WTC11 (cell line): ENCODE results near the gene C14orf132. TPM values are rescaled to one million over a fixed set of nuclear protein-coding genes. Genes with fewer than 3 reads are reported as not detected.

ENCODE experiments used
- ATAC-seq: fragments of 200-7000 bp; cut with Tn5 transposase; 2 replicates; pipeline ENCODE4 v1.10.0; 2021; ENCODE audit warnings: mild to moderate bottlenecking, moderate library complexity
- CTCF ChIA-PET: fragments of 300-600 bp; sonication (Branson Sonifier 250); formaldehyde crosslinking; loops from one replicate; lab custom pipeline; 2021; ENCODE audit warnings: antibody characterized with exemption; lab: Charles Lee
- POLR2A ChIA-PET: fragments of 350-600 bp; sonication (Branson Sonifier 250); formaldehyde crosslinking; loops from one replicate; lab custom pipeline; 2021; ENCODE audit warnings: antibody characterized with exemption; lab: Charles Lee
- DNase-seq: peaks from one replicate; pipeline ENCODE4 v3.0.0; 2021; ENCODE audit warnings: low spot score
- H3K27ac Mint-ChIP-seq: 2 replicates; pipeline ENCODE4 v1.8.0; 2021; ENCODE audit warnings: mixed read lengths
- H3K27me3 Mint-ChIP-seq: 2 replicates; pipeline ENCODE4 v1.8.0; 2021; ENCODE audit warnings: low read depth, mild to moderate bottlenecking, moderate library complexity, mixed read lengths
- H3K36me3 Mint-ChIP-seq: 2 replicates; pipeline ENCODE4 v1.8.0; 2021; ENCODE audit warnings: mixed read lengths
- H3K4me1 Mint-ChIP-seq: 2 replicates; pipeline ENCODE4 v1.8.0; 2022; ENCODE audit warnings: mixed read lengths
- H3K4me3 Mint-ChIP-seq: 2 replicates; pipeline ENCODE4 v1.8.0; 2021; ENCODE audit warnings: mild to moderate bottlenecking, moderate library complexity, mixed read lengths
- H3K9me3 Mint-ChIP-seq: 2 replicates; pipeline ENCODE4 v1.8.0; 2021; ENCODE audit warnings: mixed read lengths
- CBFB ChIP-seq: sonication (generic); formaldehyde crosslinking; IDR thresholded peaks from 2 replicates; pipeline ENCODE4 v1.8.1; 2022; ENCODE audit warnings: mild to moderate bottlenecking, low read depth, missing genetic modification reagents
- CREB1 ChIP-seq: sonication (generic); formaldehyde crosslinking; IDR thresholded peaks from 2 replicates; pipeline ENCODE4 v1.8.0; 2023; ENCODE audit warnings: mild to moderate bottlenecking, missing genetic modification reagents
- CREM ChIP-seq: sonication (generic); formaldehyde crosslinking; IDR thresholded peaks from 2 replicates; pipeline ENCODE4 v1.8.1; 2022; ENCODE audit warnings: mild to moderate bottlenecking, missing genetic modification reagents, moderate library complexity
- E2F1 ChIP-seq: sonication (generic); formaldehyde crosslinking; IDR thresholded peaks from 2 replicates; pipeline ENCODE4 v1.8.0; 2022; ENCODE audit warnings: mild to moderate bottlenecking, missing genetic modification reagents
- FOXK1 ChIP-seq: sonication (generic); formaldehyde crosslinking; IDR thresholded peaks from 2 replicates; pipeline ENCODE4 v1.8.0; 2022; ENCODE audit warnings: mild to moderate bottlenecking, moderate library complexity, missing genetic modification reagents
- FOXP1 ChIP-seq: sonication (generic); formaldehyde crosslinking; IDR thresholded peaks from 2 replicates; pipeline ENCODE4 v1.8.0; 2022; ENCODE audit warnings: missing genetic modification reagents, mild to moderate bottlenecking, moderate library complexity, borderline replicate concordance
- MAX ChIP-seq: sonication (generic); formaldehyde crosslinking; IDR thresholded peaks from 2 replicates; pipeline ENCODE4 v1.8.0; 2022; ENCODE audit warnings: mild to moderate bottlenecking, missing genetic modification reagents
- MYBL2 ChIP-seq: sonication (generic); formaldehyde crosslinking; IDR thresholded peaks from 2 replicates; pipeline ENCODE4 v1.8.1; 2023; ENCODE audit warnings: mild to moderate bottlenecking, moderate library complexity, missing genetic modification reagents
- NFE2L1 ChIP-seq: sonication (generic); formaldehyde crosslinking; IDR thresholded peaks from 2 replicates; pipeline ENCODE4 v1.8.1; 2023; ENCODE audit warnings: missing genetic modification reagents
- NFYB ChIP-seq: sonication (generic); formaldehyde crosslinking; conservative IDR thresholded peaks from 2 replicates; pipeline ENCODE4 v1.8.0; 2022; ENCODE audit warnings: low read depth, missing genetic modification reagents
- RELA ChIP-seq: sonication (generic); formaldehyde crosslinking; IDR thresholded peaks from 2 replicates; pipeline ENCODE4 v1.8.1; 2022; ENCODE audit warnings: missing genetic modification reagents, mild to moderate bottlenecking, borderline replicate concordance
- SMAD4 ChIP-seq: sonication (generic); formaldehyde crosslinking; IDR thresholded peaks from 2 replicates; pipeline ENCODE4 v1.8.0; 2022; ENCODE audit warnings: mild to moderate bottlenecking, missing genetic modification reagents
- SOX15 ChIP-seq: fragments of 250-450 bp; sonication (Bioruptor Pico); IDR thresholded peaks from 2 replicates; pipeline ENCODE4 v1.9.0; 2021; ENCODE audit warnings: mild to moderate bottlenecking
- TCF7 ChIP-seq: sonication (generic); formaldehyde crosslinking; IDR thresholded peaks from 2 replicates; pipeline ENCODE4 v1.8.0; 2022; ENCODE audit warnings: mild to moderate bottlenecking, low read depth, missing genetic modification reagents, moderate library complexity
- USF1 ChIP-seq: sonication (generic); formaldehyde crosslinking; IDR thresholded peaks from 2 replicates; pipeline ENCODE4 v1.8.0; 2022; ENCODE audit warnings: mild to moderate bottlenecking, missing genetic modification reagents
- ZNF232 ChIP-seq: sonication (generic); formaldehyde crosslinking; IDR thresholded peaks from 2 replicates; pipeline ENCODE4 v1.8.0; 2022; ENCODE audit warnings: mild to moderate bottlenecking, missing genetic modification reagents
- ZNF425 ChIP-seq: fragments of 250-450 bp; sonication (Bioruptor Pico); conservative IDR thresholded peaks from 2 replicates; pipeline ENCODE4 v1.9.0; 2021; ENCODE audit warnings: mild to moderate bottlenecking
- ZNF671 ChIP-seq: fragments of 250-450 bp; sonication (Bioruptor Pico); IDR thresholded peaks from 2 replicates; pipeline ENCODE4 v1.8.0; 2021; ENCODE audit warnings: mild to moderate bottlenecking
- total RNA-seq: library from RNA; stranded (reverse); gene quantifications from 3 replicates; pipeline ENCODE4 v1.2.3, GENCODE V29; 2021
- TF ChIP-seq, protein P1 (sequence below): sonication (generic); formaldehyde crosslinking; IDR thresholded peaks from 2 replicates; pipeline ENCODE4 v1.8.1; 2023; ENCODE audit warnings: mild to moderate bottlenecking, missing genetic modification reagents
- TF ChIP-seq, protein P2 (sequence below): sonication (generic); formaldehyde crosslinking; IDR thresholded peaks from 2 replicates; pipeline ENCODE4 v1.8.1; 2022; ENCODE audit warnings: missing genetic modification reagents, borderline replicate concordance
- TF ChIP-seq, protein P3 (sequence below): sonication (generic); formaldehyde crosslinking; IDR thresholded peaks from 2 replicates; pipeline ENCODE4 v1.8.0; 2023; ENCODE audit warnings: missing genetic modification reagents
- TF ChIP-seq, protein P4 (sequence below): fragments of 250-450 bp; sonication (Bioruptor Pico); IDR thresholded peaks from 2 replicates; pipeline ENCODE4 v1.9.0; 2021; ENCODE audit warnings: moderate library complexity, mild to moderate bottlenecking, inconsistent platforms, borderline replicate concordance
- TF ChIP-seq, protein P5 (sequence below): sonication (generic); formaldehyde crosslinking; IDR thresholded peaks from 2 replicates; pipeline ENCODE4 v1.8.0; 2022; ENCODE audit warnings: mild to moderate bottlenecking, missing genetic modification reagents
- TF ChIP-seq, protein P6 (sequence below): sonication (generic); formaldehyde crosslinking; IDR thresholded peaks from 2 replicates; pipeline ENCODE4 v1.8.1; 2023; ENCODE audit warnings: mild to moderate bottlenecking, missing genetic modification reagents, moderate library complexity

Gene C14orf132
- total RNA-seq, 1 experiment from 2014 or later, result 14.1 TPM

- TF ChIP-seq, protein P1, sequence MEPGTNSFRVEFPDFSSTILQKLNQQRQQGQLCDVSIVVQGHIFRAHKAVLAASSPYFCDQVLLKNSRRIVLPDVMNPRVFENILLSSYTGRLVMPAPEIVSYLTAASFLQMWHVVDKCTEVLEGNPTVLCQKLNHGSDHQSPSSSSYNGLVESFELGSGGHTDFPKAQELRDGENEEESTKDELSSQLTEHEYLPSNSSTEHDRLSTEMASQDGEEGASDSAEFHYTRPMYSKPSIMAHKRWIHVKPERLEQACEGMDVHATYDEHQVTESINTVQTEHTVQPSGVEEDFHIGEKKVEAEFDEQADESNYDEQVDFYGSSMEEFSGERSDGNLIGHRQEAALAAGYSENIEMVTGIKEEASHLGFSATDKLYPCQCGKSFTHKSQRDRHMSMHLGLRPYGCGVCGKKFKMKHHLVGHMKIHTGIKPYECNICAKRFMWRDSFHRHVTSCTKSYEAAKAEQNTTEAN, result no peak
- TF ChIP-seq SMAD4 (CRISPR knock-in tag) (no peak), CREM (CRISPR knock-in tag) (no peak), CBFB (CRISPR knock-in tag) (no peak), NFYB (no peak), MYBL2 (CRISPR knock-in tag) (no peak)
- TF ChIP-seq, protein P2, sequence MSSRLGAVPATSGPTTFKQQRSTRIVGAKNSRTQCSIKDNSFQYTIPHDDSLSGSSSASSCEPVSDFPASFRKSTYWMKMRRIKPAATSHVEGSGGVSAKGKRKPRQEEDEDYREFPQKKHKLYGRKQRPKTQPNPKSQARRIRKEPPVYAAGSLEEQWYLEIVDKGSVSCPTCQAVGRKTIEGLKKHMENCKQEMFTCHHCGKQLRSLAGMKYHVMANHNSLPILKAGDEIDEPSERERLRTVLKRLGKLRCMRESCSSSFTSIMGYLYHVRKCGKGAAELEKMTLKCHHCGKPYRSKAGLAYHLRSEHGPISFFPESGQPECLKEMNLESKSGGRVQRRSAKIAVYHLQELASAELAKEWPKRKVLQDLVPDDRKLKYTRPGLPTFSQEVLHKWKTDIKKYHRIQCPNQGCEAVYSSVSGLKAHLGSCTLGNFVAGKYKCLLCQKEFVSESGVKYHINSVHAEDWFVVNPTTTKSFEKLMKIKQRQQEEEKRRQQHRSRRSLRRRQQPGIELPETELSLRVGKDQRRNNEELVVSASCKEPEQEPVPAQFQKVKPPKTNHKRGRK (CRISPR knock-in tag), result no peak
- TF ChIP-seq, protein P3, sequence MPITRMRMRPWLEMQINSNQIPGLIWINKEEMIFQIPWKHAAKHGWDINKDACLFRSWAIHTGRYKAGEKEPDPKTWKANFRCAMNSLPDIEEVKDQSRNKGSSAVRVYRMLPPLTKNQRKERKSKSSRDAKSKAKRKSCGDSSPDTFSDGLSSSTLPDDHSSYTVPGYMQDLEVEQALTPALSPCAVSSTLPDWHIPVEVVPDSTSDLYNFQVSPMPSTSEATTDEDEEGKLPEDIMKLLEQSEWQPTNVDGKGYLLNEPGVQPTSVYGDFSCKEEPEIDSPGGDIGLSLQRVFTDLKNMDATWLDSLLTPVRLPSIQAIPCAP (CRISPR knock-in tag), result no peak
Measured at GRCh38 chr14:96139169-96139568, 100.0 kb downstream of the C14orf132 start (continued).

- DNase-seq (no peak), ATAC-seq (no peak)
- no peaks in the 10 kb centered on the region; the same call in 1 of the 2 replicates for H3K27me3 Mint-ChIP-seq
- H3K4me1 Mint-ChIP-seq, result no peaks in the 10 kb centered on the region
- CTCF ChIA-PET, result interaction anchor here (1.5 kb wide), 1 partner anchor 39 kb away, joined by 4 read pairs; no protein-coding TSS in a partner anchor
- H3K36me3 Mint-ChIP-seq, result no peaks in the 10 kb centered on the region
- no peak overlapping the region for H3K4me3 Mint-ChIP-seq
- POLR2A ChIA-PET, result no interaction called here
- peaks cover 33% of the 10 kb centered on the region for H3K9me3 Mint-ChIP-seq
- no peak overlapping the region for H3K27ac Mint-ChIP-seq
- TF ChIP-seq SOX15 (CRISPR knock-in tag), result no peak
- TF ChIP-seq, protein P4, sequence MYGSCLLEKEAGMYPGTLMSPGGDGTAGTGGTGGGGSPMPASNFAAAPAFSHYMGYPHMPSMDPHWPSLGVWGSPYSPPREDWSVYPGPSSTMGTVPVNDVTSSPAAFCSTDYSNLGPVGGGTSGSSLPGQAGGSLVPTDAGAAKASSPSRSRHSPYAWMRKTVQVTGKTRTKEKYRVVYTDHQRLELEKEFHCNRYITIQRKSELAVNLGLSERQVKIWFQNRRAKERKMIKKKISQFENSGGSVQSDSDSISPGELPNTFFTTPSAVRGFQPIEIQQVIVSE (CRISPR knock-in tag), result no peak
- no peak for TF ChIP-seq NFE2L1
- no peak for TF ChIP-seq CREB1 (CRISPR knock-in tag)
- TF ChIP-seq FOXP1 (CRISPR knock-in tag), result no peak
- TF ChIP-seq ZNF232 (CRISPR knock-in tag), result no peak
- TF ChIP-seq TCF7 (CRISPR knock-in tag), result no peak
- TF ChIP-seq E2F1 (CRISPR knock-in tag), result no peak
- TF ChIP-seq, protein P5, sequence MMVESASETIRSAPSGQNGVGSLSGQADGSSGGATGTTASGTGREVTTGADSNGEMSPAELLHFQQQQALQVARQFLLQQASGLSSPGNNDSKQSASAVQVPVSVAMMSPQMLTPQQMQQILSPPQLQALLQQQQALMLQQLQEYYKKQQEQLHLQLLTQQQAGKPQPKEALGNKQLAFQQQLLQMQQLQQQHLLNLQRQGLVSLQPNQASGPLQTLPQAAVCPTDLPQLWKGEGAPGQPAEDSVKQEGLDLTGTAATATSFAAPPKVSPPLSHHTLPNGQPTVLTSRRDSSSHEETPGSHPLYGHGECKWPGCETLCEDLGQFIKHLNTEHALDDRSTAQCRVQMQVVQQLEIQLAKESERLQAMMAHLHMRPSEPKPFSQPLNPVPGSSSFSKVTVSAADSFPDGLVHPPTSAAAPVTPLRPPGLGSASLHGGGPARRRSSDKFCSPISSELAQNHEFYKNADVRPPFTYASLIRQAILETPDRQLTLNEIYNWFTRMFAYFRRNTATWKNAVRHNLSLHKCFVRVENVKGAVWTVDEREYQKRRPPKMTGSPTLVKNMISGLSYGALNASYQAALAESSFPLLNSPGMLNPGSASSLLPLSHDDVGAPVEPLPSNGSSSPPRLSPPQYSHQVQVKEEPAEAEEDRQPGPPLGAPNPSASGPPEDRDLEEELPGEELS (CRISPR knock-in tag), result no peak
- no peak for TF ChIP-seq ZNF425 (CRISPR knock-in tag)
- no peak for TF ChIP-seq CBFB (CRISPR knock-in tag)
- TF ChIP-seq, protein P6, sequence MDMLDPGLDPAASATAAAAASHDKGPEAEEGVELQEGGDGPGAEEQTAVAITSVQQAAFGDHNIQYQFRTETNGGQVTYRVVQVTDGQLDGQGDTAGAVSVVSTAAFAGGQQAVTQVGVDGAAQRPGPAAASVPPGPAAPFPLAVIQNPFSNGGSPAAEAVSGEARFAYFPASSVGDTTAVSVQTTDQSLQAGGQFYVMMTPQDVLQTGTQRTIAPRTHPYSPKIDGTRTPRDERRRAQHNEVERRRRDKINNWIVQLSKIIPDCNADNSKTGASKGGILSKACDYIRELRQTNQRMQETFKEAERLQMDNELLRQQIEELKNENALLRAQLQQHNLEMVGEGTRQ (CRISPR knock-in tag), result no peak
- no peak for TF ChIP-seq MAX (CRISPR knock-in tag)
- no peak for TF ChIP-seq FOXK1 (CRISPR knock-in tag)
- TF ChIP-seq RELA (CRISPR knock-in tag), result no peak
- no peak for TF ChIP-seq ZNF671 (CRISPR knock-in tag)
- no peak for TF ChIP-seq SMAD4 (CRISPR knock-in tag)
- TF ChIP-seq USF1 (CRISPR knock-in tag), result no peak
Measured at GRCh38 chr14:96139879-96140278, 100.7 kb downstream of the C14orf132 start.
